C4-2B (cell line): Measurements from ENCODE around the gene SENP5.

ENCODE experiments used
- H3K27ac ChIP-seq: fragments of 450-650 bp; 2 replicates; pipeline ENCODE4 v1.5.1; 2017
- CTCF ChIP-seq: fragments of 450-650 bp; conservative IDR thresholded peaks from 2 replicates; pipeline ENCODE4 v1.5.1; 2017; ENCODE audit warnings: mild to moderate bottlenecking
- ZFX ChIP-seq: fragments of 450-650 bp; IDR thresholded peaks from 2 replicates; pipeline ENCODE4 v1.6.1; 2017

The SENP5 gene

GRCh38 chr3:196949285-196949619 is 81.5 kb downstream of the SENP5 start:
- H3K27ac ChIP-seq = no peak overlapping the region
- no peak for TF ChIP-seq CTCF
- TF ChIP-seq ZFX = no peak

GRCh38 chr3:196949750-196950149 is 82.0 kb downstream of the SENP5 start:
- no peak for TF ChIP-seq ZFX
- TF ChIP-seq CTCF = no peak

GRCh38 chr3:196951371-196951770 is 83.7 kb downstream of the SENP5 start:
- TF ChIP-seq ZFX (no peak), CTCF (no peak)
- no peak overlapping the region for H3K27ac ChIP-seq

More at GRCh38 chr3:196949750-196950149, 82.0 kb downstream of the SENP5 start:
- no peak overlapping the region for H3K27ac ChIP-seq

- no peak for TF ChIP-seq CTCF
- no peak for TF ChIP-seq ZFX
- H3K27ac ChIP-seq = no peak overlapping the region
These were observed 87.1 kb downstream of the SENP5 start for GRCh38 chr3:196954832-196955231.

- H3K27ac ChIP-seq = no peak overlapping the region
- TF ChIP-seq ZFX = no peak
- no peak for TF ChIP-seq CTCF
These were observed 94.6 kb downstream of the SENP5 start for GRCh38 chr3:196962108-196962929.

- TF ChIP-seq ZFX = no peak
- TF ChIP-seq CTCF = no peak
- H3K27ac ChIP-seq = no peak overlapping the region
These were observed 95.4 kb downstream of the SENP5 start for GRCh38 chr3:196962930-196963630.

GRCh38 chr3:196963631-196963953 is 95.9 kb downstream of the SENP5 start:
- no peak overlapping the region for H3K27ac ChIP-seq
- TF ChIP-seq CTCF (no peak), ZFX (no peak)
